ENCODE data around the gene ASB17.

DNA sequence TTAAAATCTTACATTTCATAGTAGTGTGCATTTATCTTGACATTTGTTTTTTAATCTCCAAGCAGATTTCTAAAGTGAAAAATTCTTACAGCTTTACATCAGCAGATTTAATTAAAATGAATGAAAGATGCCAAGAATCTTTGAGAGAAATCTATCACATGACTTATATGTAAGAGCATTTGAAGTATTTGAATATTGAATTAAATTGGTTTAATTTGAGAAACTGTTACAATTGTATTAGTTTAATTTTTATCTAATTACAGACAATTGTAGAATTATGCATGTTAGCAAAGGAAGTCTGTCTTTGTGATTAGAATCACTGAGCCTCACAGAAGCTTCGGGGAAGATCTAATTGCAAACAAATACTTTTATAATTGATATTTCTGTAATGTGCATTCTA is 52.2 kb downstream of the ASB17 start:
- TF ChIP-seq, protein P1, sequence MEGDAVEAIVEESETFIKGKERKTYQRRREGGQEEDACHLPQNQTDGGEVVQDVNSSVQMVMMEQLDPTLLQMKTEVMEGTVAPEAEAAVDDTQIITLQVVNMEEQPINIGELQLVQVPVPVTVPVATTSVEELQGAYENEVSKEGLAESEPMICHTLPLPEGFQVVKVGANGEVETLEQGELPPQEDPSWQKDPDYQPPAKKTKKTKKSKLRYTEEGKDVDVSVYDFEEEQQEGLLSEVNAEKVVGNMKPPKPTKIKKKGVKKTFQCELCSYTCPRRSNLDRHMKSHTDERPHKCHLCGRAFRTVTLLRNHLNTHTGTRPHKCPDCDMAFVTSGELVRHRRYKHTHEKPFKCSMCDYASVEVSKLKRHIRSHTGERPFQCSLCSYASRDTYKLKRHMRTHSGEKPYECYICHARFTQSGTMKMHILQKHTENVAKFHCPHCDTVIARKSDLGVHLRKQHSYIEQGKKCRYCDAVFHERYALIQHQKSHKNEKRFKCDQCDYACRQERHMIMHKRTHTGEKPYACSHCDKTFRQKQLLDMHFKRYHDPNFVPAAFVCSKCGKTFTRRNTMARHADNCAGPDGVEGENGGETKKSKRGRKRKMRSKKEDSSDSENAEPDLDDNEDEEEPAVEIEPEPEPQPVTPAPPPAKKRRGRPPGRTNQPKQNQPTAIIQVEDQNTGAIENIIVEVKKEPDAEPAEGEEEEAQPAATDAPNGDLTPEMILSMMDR (IDR thresholded peaks at IDR 0.05) = no peak
- TF ChIP-seq POLR2A (IDR thresholded peaks at IDR 0.05) = no peak

Measured in Peyer's patch (tissue), 4 donors.